GM23248 (cell line): ENCODE data around the gene CDHR3. TPM values are rescaled to one million over a fixed set of nuclear protein-coding genes. Genes with fewer than 3 reads are reported as not detected.
"Not testable (repeated sequence)": the region's sequence is repeated elsewhere in the genome, so short reads cannot be mapped to it uniquely, and the experiment has no call there.

Experiments
- DNase-seq: peaks from one replicate; pipeline ENCODE4 v3.0.0-alpha.2; 2015
- H2AFZ ChIP-seq: fragments of 200-600 bp; sonication (generic); 2 replicates; pipeline ENCODE4 v1.6.1; 2016; ENCODE audit warnings: antibody characterized with exemption
- H3F3A ChIP-seq: fragments of 200-600 bp; sonication (generic); 2 replicates; pipeline ENCODE4 v1.6.1; 2016; ENCODE audit warnings: mild to moderate bottlenecking, antibody characterized with exemption, mixed run types; ENCODE audit not compliant: insufficient read depth
- H3K27ac ChIP-seq: fragments of 200-600 bp; sonication (generic); 2 replicates; pipeline ENCODE4 v1.5.1; 2016; ENCODE audit warnings: mild to moderate bottlenecking
- H3K27me3 ChIP-seq: fragments of 200-600 bp; sonication (generic); replicated peaks from 2 replicates; pipeline ENCODE4 v1.6.1; 2016; ENCODE audit warnings: mild to moderate bottlenecking; ENCODE audit not compliant: insufficient read depth
- H3K36me3 ChIP-seq: fragments of 200-600 bp; sonication (generic); 2 replicates; pipeline ENCODE4 v1.6.1; 2016; ENCODE audit warnings: low read depth, mild to moderate bottlenecking
- H3K4me1 ChIP-seq: fragments of 200-600 bp; sonication (generic); 2 replicates; pipeline ENCODE4 v1.6.1; 2016; ENCODE audit warnings: mild to moderate bottlenecking; ENCODE audit not compliant: insufficient read depth
- H3K4me2 ChIP-seq: fragments of 200-600 bp; sonication (generic); one replicate; pipeline ENCODE4 v1.6.1; 2016; ENCODE audit warnings: mild to moderate bottlenecking; ENCODE audit not compliant: unreplicated experiment
- H3K4me3 ChIP-seq: fragments of 200-600 bp; sonication (generic); 2 replicates; pipeline ENCODE4 v1.5.1; 2016; ENCODE audit warnings: mild to moderate bottlenecking
- H3K79me2 ChIP-seq: fragments of 200-600 bp; sonication (generic); 2 replicates; pipeline ENCODE4 v1.6.1; 2016; ENCODE audit warnings: mild to moderate bottlenecking; ENCODE audit not compliant: insufficient read depth
- H3K9ac ChIP-seq: fragments of 200-600 bp; sonication (generic); 2 replicates; pipeline ENCODE4 v1.6.1; 2016; ENCODE audit warnings: mild to moderate bottlenecking
- H3K9me2 ChIP-seq: fragments of 200-600 bp; sonication (generic); 2 replicates; pipeline ENCODE4 v1.6.1; 2016; ENCODE audit warnings: mixed run types, mild to moderate bottlenecking, moderate library complexity; ENCODE audit not compliant: insufficient read depth
- H3K9me3 ChIP-seq: fragments of 200-600 bp; sonication (generic); one replicate; pipeline ENCODE4 v1.6.1; 2017; ENCODE audit warnings: low read depth
- H4K20me1 ChIP-seq: fragments of 200-600 bp; sonication (generic); 2 replicates; pipeline ENCODE4 v1.6.0; 2016; ENCODE audit not compliant: insufficient read depth
- EZH2 ChIP-seq: fragments of 200-600 bp; sonication (generic); IDR thresholded peaks from 2 replicates; pipeline ENCODE4 v1.6.1; 2018; ENCODE audit warnings: antibody characterized with exemption, mild to moderate bottlenecking; ENCODE audit not compliant: insufficient read depth, poor library complexity, severe bottlenecking
- EZH2phosphoT487 ChIP-seq: fragments of 200-600 bp; sonication (generic); IDR thresholded peaks from 2 replicates; pipeline ENCODE4 v1.6.1; 2018; ENCODE audit warnings: antibody characterized with exemption, moderate library complexity, mild to moderate bottlenecking, low read depth; ENCODE audit not compliant: insufficient read depth
- WGBS, 2 experiments: methylation state at CpG; one replicate each; pipeline ENCODE4 v1.1.6; 2015 to 2017; ENCODE audit warnings: low lambda C conversion rate in 2 of 2, low coverage in 1 of 2; ENCODE audit errors: missing lambda C conversion rate in 2 of 2; 5-methylcytosine and 5-hydroxymethylcytosine counted together
- in situ Hi-C: fragments of 300-500 bp; cut with MboI; formaldehyde crosslinking; loops from 2 replicates; pipeline ENCODE4 v1.15.0; 2020
- polyA plus RNA-seq: library from polyadenylated mRNA; unstranded; fragments of >200 nt; fragmentation: Nextera tagmentation; extraction: Ambion mirVana; gene quantifications from 2 replicates; pipeline ENCODE4 v1.2.1, GENCODE V29; 2016
- total RNA-seq: library from RNA; depleted of rRNA; stranded (reverse); fragments of >200 nt; shearing (Covaris generic); gene quantifications from 2 replicates; pipeline ENCODE4 v1.2.3, GENCODE V29; 2014

The CDHR3 gene
- total and polyA plus RNA-seq, 2 experiments from 2014 or later: 2.6 to 3.6 TPM

GRCh38 chr7:105943486-105943885 lies 19.6 kb upstream of the CDHR3 start:
- TF ChIP-seq EZH2phosphoT487 (no peak), EZH2 (no peak)
- 13 to 40% methylated on average over 2 of the region's 2 CpGs for WGBS, 2 experiments
- Histone ChIP-seq H3K4me3 (no peak overlapping the region), H3K79me2 (no peaks in the 10 kb centered on the region), H4K20me1 (no peaks in the 10 kb centered on the region), H3K9ac (no peak overlapping the region), H3K9me2 (no peaks in the 10 kb centered on the region), H3K9me3 (no peaks in the 10 kb centered on the region), H3K4me2 (no peak overlapping the region), H3K4me1 (no peaks in the 10 kb centered on the region), H3K27ac (no peak overlapping the region), H3K36me3 (no peaks in the 10 kb centered on the region), H3K27me3 (no peaks in the 10 kb centered on the region), H3F3A (no peaks in the 10 kb centered on the region), H2AFZ (no peak overlapping the region)
- DNase-seq: no peak
- in situ Hi-C loops: no loop called here

- Histone ChIP-seq H3K4me1 (no peaks in the 10 kb centered on the region), H3K4me3 (no peak overlapping the region), H3K9ac (no peak overlapping the region), H3K9me3 (no peaks in the 10 kb centered on the region), H3F3A (no peaks in the 10 kb centered on the region), H3K27ac (no peak overlapping the region), H2AFZ (no peak overlapping the region), H4K20me1 (no peaks in the 10 kb centered on the region), H3K4me2 (no peak overlapping the region), H3K36me3 (no peaks in the 10 kb centered on the region), H3K9me2 (no peaks in the 10 kb centered on the region), H3K27me3 (no peaks in the 10 kb centered on the region), H3K79me2 (no peaks in the 10 kb centered on the region)
- in situ Hi-C loops: no loop called here
- no peak for TF ChIP-seq EZH2phosphoT487
- no peak for TF ChIP-seq EZH2
- no peak for DNase-seq
- 86 to 88% methylated on average over 9 of the region's 9 CpGs for WGBS, 2 experiments
These were observed 17.2 kb upstream of the CDHR3 start for GRCh38 chr7:105945848-105946247.

- TF ChIP-seq EZH2phosphoT487: no peak
- no peak for TF ChIP-seq EZH2
- Histone ChIP-seq H3K9ac (no peak overlapping the region), H2AFZ (no peak overlapping the region), H3K9me3 (no peaks in the 10 kb centered on the region), H3K27me3 (no peaks in the 10 kb centered on the region), H3K27ac (no peak overlapping the region), H3K4me2 (no peak overlapping the region), H3K79me2 (no peaks in the 10 kb centered on the region), H3F3A (no peaks in the 10 kb centered on the region), H3K4me3 (no peak overlapping the region), H3K9me2 (no peaks in the 10 kb centered on the region), H3K4me1 (no peaks in the 10 kb centered on the region), H4K20me1 (no peaks in the 10 kb centered on the region), H3K36me3 (no peaks in the 10 kb centered on the region)
- WGBS, 2 experiments: 47 to 49% methylated on average over 2 of the region's 2 CpGs
- no peak for DNase-seq
- in situ Hi-C loops: no loop called here
These were observed 11.5 kb upstream of the CDHR3 start for GRCh38 chr7:105951597-105951996.

- DNase-seq: no peak
- no peak overlapping the region for H2AFZ ChIP-seq
- H3K4me2 ChIP-seq: no peak overlapping the region
- no peak overlapping the region for H3K9ac ChIP-seq
- TF ChIP-seq EZH2 (no peak), EZH2phosphoT487 (no peak)
- in situ Hi-C loops: no loop called here
- no peaks in the 10 kb centered on the region for H3K9me2 ChIP-seq
- H3K27me3 ChIP-seq: no peaks in the 10 kb centered on the region
- H3F3A ChIP-seq: no peaks in the 10 kb centered on the region
- no peak overlapping the region for H3K4me3 ChIP-seq
- WGBS, 2 experiments: 55 to 57% methylated on average over 15 of the region's 15 CpGs
- H3K27ac ChIP-seq: no peak overlapping the region
- H3K4me1 ChIP-seq: no peaks in the 10 kb centered on the region
- no peaks in the 10 kb centered on the region for H3K9me3 ChIP-seq
- no peaks in the 10 kb centered on the region for H4K20me1 ChIP-seq
- H3K36me3 ChIP-seq: no peaks in the 10 kb centered on the region
- H3K79me2 ChIP-seq: no peaks in the 10 kb centered on the region
These were observed 10.0 kb upstream of the CDHR3 start for GRCh38 chr7:105952917-105953595.

GRCh38 chr7:105954711-105955110 lies 8.4 kb upstream of the CDHR3 start:
- in situ Hi-C loops: no loop called here
- Histone ChIP-seq H3K9me2 (no peaks in the 10 kb centered on the region), H3K79me2 (no peaks in the 10 kb centered on the region), H3K27me3 (no peaks in the 10 kb centered on the region), H3K4me1 (no peaks in the 10 kb centered on the region), H3K4me2 (no peak overlapping the region), H3K9ac (no peak overlapping the region), H3K36me3 (no peaks in the 10 kb centered on the region), H3K27ac (no peak overlapping the region), H3K9me3 (no peaks in the 10 kb centered on the region), H4K20me1 (no peaks in the 10 kb centered on the region), H2AFZ (no peak overlapping the region), H3K4me3 (no peak overlapping the region), H3F3A (no peaks in the 10 kb centered on the region)
- 64 to 73% methylated on average over 3 of the region's 3 CpGs for WGBS, 2 experiments
- DNase-seq: no peak
- TF ChIP-seq EZH2 (no peak), EZH2phosphoT487 (no peak)

- H3K27ac ChIP-seq, H3K79me2 ChIP-seq, H3K9me2 ChIP-seq, H3K4me2 ChIP-seq, H3K9ac ChIP-seq, H2AFZ ChIP-seq, H4K20me1 ChIP-seq, H3K27me3 ChIP-seq, DNase-seq, H3K36me3 ChIP-seq, H3K4me3 ChIP-seq, H3K4me1 ChIP-seq, H3K9me3 ChIP-seq, in situ Hi-C loops, H3F3A ChIP-seq: not testable (repeated sequence)
- WGBS, 2 experiments: 90 to 96% methylated on average over 36 to 43 of the region's 52 CpGs
These were observed 7.2 kb upstream of the CDHR3 start for GRCh38 chr7:105955651-105956466.
